Spleen (tissue), 7 donors: ENCODE results near the gene TSKS.

Experiments
- POLR2A ChIP-seq, 3 donors: fragments of 450-650 bp; IDR thresholded peaks; one replicate each; pipeline ENCODE4 v1.5.1; 2017; ENCODE audit warnings: antibody characterized with exemption in 3 of 3, mild to moderate bottlenecking in 1 of 3
- POLR2AphosphoS5 ChIP-seq, 3 donors: sonication (generic); formaldehyde crosslinking; IDR thresholded peaks; one replicate each; pipeline ENCODE4 v1.5.1; 2017; ENCODE audit warnings: antibody characterized with exemption in 3 of 3
- TF ChIP-seq, protein P1 (sequence below), 11 experiments: fragments of 200-600 bp in 7 of 11; fragments of 450-650 bp in 4 of 11; sonication (generic) in 4 of 11; IDR thresholded peaks in 8 of 11; conservative IDR thresholded peaks in 3 of 11; 1 replicate in 7 of 11; 2 replicates in 4 of 11; pipeline versions ENCODE4 v1.4.0 to v1.8.0; 2016 to 2021; ENCODE audit warnings: antibody characterized with exemption in 11 of 11, inconsistent platforms in 4 of 11, mild to moderate bottlenecking in 1 of 11
- donor health status: DM: no; HTN: no; CAD: no; lungs with moderate emphysema.
- donor health status: DM: no; HTN: no; CAD: no.
- donor health status: DM: no; HTN: no; CAD: no.

- TF ChIP-seq, protein P1, sequence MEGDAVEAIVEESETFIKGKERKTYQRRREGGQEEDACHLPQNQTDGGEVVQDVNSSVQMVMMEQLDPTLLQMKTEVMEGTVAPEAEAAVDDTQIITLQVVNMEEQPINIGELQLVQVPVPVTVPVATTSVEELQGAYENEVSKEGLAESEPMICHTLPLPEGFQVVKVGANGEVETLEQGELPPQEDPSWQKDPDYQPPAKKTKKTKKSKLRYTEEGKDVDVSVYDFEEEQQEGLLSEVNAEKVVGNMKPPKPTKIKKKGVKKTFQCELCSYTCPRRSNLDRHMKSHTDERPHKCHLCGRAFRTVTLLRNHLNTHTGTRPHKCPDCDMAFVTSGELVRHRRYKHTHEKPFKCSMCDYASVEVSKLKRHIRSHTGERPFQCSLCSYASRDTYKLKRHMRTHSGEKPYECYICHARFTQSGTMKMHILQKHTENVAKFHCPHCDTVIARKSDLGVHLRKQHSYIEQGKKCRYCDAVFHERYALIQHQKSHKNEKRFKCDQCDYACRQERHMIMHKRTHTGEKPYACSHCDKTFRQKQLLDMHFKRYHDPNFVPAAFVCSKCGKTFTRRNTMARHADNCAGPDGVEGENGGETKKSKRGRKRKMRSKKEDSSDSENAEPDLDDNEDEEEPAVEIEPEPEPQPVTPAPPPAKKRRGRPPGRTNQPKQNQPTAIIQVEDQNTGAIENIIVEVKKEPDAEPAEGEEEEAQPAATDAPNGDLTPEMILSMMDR (IDR thresholded peaks at IDR 0.05 in 8 of 11, conservative IDR thresholded peaks at IDR 0.05 in 3 of 11): no peak
- TF ChIP-seq POLR2A (IDR thresholded peaks at IDR 0.05) (no peak), POLR2AphosphoS5 (IDR thresholded peaks at IDR 0.05) (no peak)
These were observed 71.6 kb downstream of the TSKS start for GRCh38 chr19:49691243-49692146.
